Astrocyte of the cerebellum (primary cell): Measurements from ENCODE around the gene LRRFIP2.

Experiments
- DNase-seq: peaks from one replicate; pipeline ENCODE4 v3.0.0-alpha.2; 2011; ENCODE audit warnings: low read depth
- H3K4me3 ChIP-seq: 2 replicates; pipeline ENCODE4 v1.5.1; 2011; ENCODE audit warnings: mild to moderate bottlenecking, low read depth, low read length, moderate library complexity
- CTCF ChIP-seq: IDR thresholded peaks from 2 replicates; pipeline ENCODE4 v1.5.1; 2012; ENCODE audit warnings: low read length, low read depth, moderate library complexity, mild to moderate bottlenecking; ENCODE audit errors: missing control alignments
- in situ Hi-C: cut with HindIII; loops from 2 replicates; pipeline ENCODE4 v1.10.0; 2017; ENCODE audit warnings: low sequenced_read_pairs

The LRRFIP2 gene

GRCh38 chr3:37163262-37164015 is 10.9 kb downstream of the LRRFIP2 start:
- in situ Hi-C loops, result no loop called here
- DNase-seq, result peak; percentile 62
- H3K4me3 ChIP-seq, result no peak overlapping the region
- no peak for TF ChIP-seq CTCF

DNA sequence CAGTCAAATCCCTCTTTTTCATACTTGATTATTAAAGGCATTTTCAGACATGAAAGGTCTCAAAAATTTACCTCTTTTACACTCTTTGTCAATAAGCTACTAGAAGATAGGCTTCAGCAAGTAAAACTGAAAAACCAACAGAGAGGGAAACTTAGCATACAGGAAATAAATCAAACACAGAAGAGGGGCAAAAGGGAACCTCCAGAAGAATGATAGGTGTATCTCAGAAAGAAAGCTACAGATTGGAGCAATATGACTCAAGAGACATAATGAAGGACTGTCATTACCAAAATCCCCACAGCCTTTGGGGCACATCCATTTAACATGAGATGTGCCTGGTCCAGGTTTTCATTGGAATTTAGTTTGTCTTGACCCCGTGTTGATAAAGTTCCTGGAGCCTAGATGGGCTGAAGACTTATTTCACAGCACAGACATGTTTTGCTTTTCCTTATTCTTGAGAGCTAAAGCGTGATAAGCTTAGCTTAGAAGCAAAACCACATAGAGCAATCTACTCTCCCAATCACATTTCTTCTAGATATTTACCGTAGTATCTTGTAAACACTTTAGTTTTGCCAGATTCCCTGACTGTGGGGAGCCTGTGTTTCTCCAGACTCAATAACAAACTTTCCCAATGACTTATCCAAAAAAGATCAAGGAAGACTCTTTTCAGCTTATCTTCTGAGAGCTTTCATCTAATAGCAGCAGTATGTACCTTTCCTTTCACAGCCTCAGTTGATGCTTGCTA is 11.7 kb downstream of the LRRFIP2 start:
- no peak for TF ChIP-seq CTCF
- no peak overlapping the region for H3K4me3 ChIP-seq
- in situ Hi-C loops, result no loop called here
- DNase-seq, result no peak

GRCh38 chr3:37161351-37161750 is 13.0 kb downstream of the LRRFIP2 start:
- H3K4me3 ChIP-seq, result no peak overlapping the region
- in situ Hi-C loops, result no loop called here
- no peak for DNase-seq
- TF ChIP-seq CTCF, result no peak

DNA sequence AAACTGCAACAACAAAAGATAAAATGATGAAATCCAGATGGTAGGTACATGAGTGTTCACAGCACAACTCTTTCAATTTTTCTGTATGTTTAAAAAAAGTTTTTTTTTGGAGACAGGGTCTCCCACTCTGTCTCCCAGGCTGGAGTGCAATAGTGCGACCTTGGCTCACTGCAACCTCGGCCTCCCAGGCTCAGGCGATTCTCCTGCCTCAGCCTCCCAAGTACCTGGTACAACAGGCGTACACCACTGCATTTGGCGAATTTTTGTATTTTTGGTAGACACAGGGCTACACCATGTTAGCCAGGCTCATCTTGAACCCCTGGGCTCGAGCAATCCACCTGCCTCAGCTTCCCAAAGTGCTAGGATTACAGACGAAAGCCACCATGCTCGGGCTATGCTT is 18.6 kb downstream of the LRRFIP2 start:
- in situ Hi-C loops, result no loop called here
- no peak for TF ChIP-seq CTCF
- DNase-seq, result no peak
- H3K4me3 ChIP-seq, result no peak overlapping the region

DNA sequence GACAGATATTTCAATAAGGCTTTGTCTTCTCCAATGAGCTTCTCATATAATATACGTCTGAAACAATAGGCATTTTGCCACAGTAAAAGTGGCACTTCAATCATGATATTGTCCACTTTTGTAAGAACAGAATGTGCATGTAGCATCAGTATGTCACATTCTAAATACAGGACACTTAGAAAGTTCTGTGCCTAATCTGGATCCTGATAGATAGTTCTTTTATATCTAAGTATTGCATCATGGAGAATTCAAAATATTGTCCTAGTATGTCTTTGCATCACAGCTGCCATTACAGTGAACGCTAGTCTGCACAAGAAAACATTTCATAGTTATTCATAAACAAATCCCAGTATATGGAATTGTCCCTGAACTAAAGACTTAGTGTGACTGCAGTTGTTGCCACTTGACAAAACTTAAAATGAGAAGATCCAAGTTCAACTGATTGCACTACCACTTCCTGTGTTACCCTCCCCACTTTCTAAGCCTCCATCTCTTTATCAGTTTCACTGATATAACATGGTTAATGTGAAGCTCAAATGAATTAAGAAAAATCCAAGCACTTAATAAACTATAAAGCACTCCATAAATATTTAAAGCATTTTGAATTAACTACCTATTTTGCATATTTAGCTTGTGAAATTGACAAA is 19.6 kb downstream of the LRRFIP2 start:
- no peak for TF ChIP-seq CTCF
- in situ Hi-C loops, result no loop called here
- H3K4me3 ChIP-seq, result no peak overlapping the region
- DNase-seq, result no peak

GRCh38 chr3:37150621-37151020 is 23.8 kb downstream of the LRRFIP2 start:
- no peak overlapping the region for H3K4me3 ChIP-seq
- in situ Hi-C loops, result no loop called here
- TF ChIP-seq CTCF, result no peak
- DNase-seq, result no peak
